Effector memory CD8-positive, alpha-beta T cell (primary cell): ENCODE data around the gene ECHDC3.

Source experiments
- ATAC-seq: fragments of 150-1000 bp; cut with Tn5 transposase; replicated peaks from 2 replicates; pipeline ENCODE4 v1.10.0; 2021; ENCODE audit warnings: mild to moderate bottlenecking, moderate library complexity
- DNase-seq, 3 experiments: peaks; one replicate each; pipeline ENCODE4 v3.0.0; 2021
- H3K27ac Mint-ChIP-seq, 2 donors: one replicate each; pipeline ENCODE4 v1.8.0; 2022; ENCODE audit warnings: mild to moderate bottlenecking in 2 of 2, mixed read lengths in 2 of 2, moderate library complexity in 2 of 2
- H3K27me3 Mint-ChIP-seq, 2 donors: one replicate each; pipeline ENCODE4 v1.8.0; 2022; ENCODE audit warnings: mixed read lengths in 2 of 2
- H3K36me3 Mint-ChIP-seq: one replicate; pipeline ENCODE4 v1.8.0; 2022; ENCODE audit warnings: mild to moderate bottlenecking, moderate library complexity, mixed read lengths; ENCODE audit not compliant: insufficient read depth
- H3K4me1 Mint-ChIP-seq, 2 donors: one replicate each; pipeline ENCODE4 v1.8.0; 2022; ENCODE audit warnings: low read depth in 2 of 2, mixed read lengths in 2 of 2
- H3K4me3 Mint-ChIP-seq, 2 donors: one replicate each; pipeline ENCODE4 v1.8.0; 2022; ENCODE audit warnings: mild to moderate bottlenecking in 2 of 2, mixed read lengths in 2 of 2, moderate library complexity in 2 of 2
- H3K9me3 Mint-ChIP-seq, 2 donors: one replicate each; pipeline ENCODE4 v1.8.0; 2022; ENCODE audit warnings: mixed read lengths in 2 of 2

ECHDC3 gene

GRCh38 chr10:11787846-11788245 is 45.7 kb downstream of the ECHDC3 start:
- DNase-seq (no peak), ATAC-seq (no peak)
- Mint-ChIP-seq H3K27me3 (peaks cover 45 to 57% of the 10 kb centered on the region in 2 donors), H3K36me3 (no peaks in the 10 kb centered on the region), H3K4me1 (peaks cover 0 to 2% of the 10 kb centered on the region in 2 donors), H3K4me3 (no peak overlapping the region), H3K9me3 (no peaks in the 10 kb centered on the region), H3K27ac (no peak overlapping the region)

GRCh38 chr10:11789306-11789705 is 47.1 kb downstream of the ECHDC3 start:
- peaks cover 45 to 57% of the 10 kb centered on the region in 2 donors for H3K27me3 Mint-ChIP-seq
- ATAC-seq (no peak), DNase-seq (no peak)
- no peaks in the 10 kb centered on the region for H3K9me3 Mint-ChIP-seq
- no peak overlapping the region for H3K27ac Mint-ChIP-seq
- H3K4me1 Mint-ChIP-seq = no peaks in the 10 kb centered on the region
- no peak overlapping the region for H3K4me3 Mint-ChIP-seq
- H3K36me3 Mint-ChIP-seq = no peaks in the 10 kb centered on the region

GRCh38 chr10:11789956-11790355 is 47.8 kb downstream of the ECHDC3 start:
- Mint-ChIP-seq H3K9me3 (no peaks in the 10 kb centered on the region), H3K36me3 (no peaks in the 10 kb centered on the region), H3K4me1 (no peaks in the 10 kb centered on the region), H3K27me3 (peaks cover 42 to 54% of the 10 kb centered on the region in 2 donors), H3K4me3 (no peak overlapping the region), H3K27ac (no peak overlapping the region)
- DNase-seq (no peak), ATAC-seq (no peak)

- Mint-ChIP-seq H3K27ac (no peak overlapping the region), H3K36me3 (no peaks in the 10 kb centered on the region), H3K9me3 (no peaks in the 10 kb centered on the region)
These were observed 51.7 kb downstream of the ECHDC3 start for GRCh38 chr10:11793762-11794479.

GRCh38 chr10:11794566-11794965 is 52.4 kb downstream of the ECHDC3 start:
- Mint-ChIP-seq H3K36me3 (no peaks in the 10 kb centered on the region), H3K27ac (no peak overlapping the region), H3K9me3 (no peaks in the 10 kb centered on the region), H3K4me3 (no peak overlapping the region), H3K27me3 (peaks cover 17 to 24% of the 10 kb centered on the region in 2 donors), H3K4me1 (no peaks in the 10 kb centered on the region)
- no peak for ATAC-seq
- DNase-seq = no peak

More at GRCh38 chr10:11793762-11794479, 51.7 kb downstream of the ECHDC3 start:
- no peak for DNase-seq
- H3K4me3 Mint-ChIP-seq = no peak overlapping the region
- ATAC-seq = no peak
- peaks cover 17 to 26% of the 10 kb centered on the region in 2 donors for H3K27me3 Mint-ChIP-seq
- no peaks in the 10 kb centered on the region for H3K4me1 Mint-ChIP-seq

GRCh38 chr10:11795101-11795920 is 53.1 kb downstream of the ECHDC3 start:
- H3K27ac Mint-ChIP-seq = no peak overlapping the region
- ATAC-seq = no peak
- H3K27me3 Mint-ChIP-seq = peaks cover 17% of the 10 kb centered on the region in 2 donors
- no peaks in the 10 kb centered on the region for H3K4me1 Mint-ChIP-seq
- no peak overlapping the region for H3K4me3 Mint-ChIP-seq
- no peak for DNase-seq
- no peaks in the 10 kb centered on the region for H3K36me3 Mint-ChIP-seq
- no peaks in the 10 kb centered on the region for H3K9me3 Mint-ChIP-seq

- Mint-ChIP-seq H3K36me3 (no peaks in the 10 kb centered on the region), H3K4me1 (no peaks in the 10 kb centered on the region), H3K27me3 (peaks cover 10% of the 10 kb centered on the region in 2 donors), H3K27ac (no peak overlapping the region), H3K9me3 (no peaks in the 10 kb centered on the region), H3K4me3 (no peak overlapping the region)
- ATAC-seq (no peak), DNase-seq (no peak)
These were observed 54.3 kb downstream of the ECHDC3 start for GRCh38 chr10:11796474-11796873.

- Mint-ChIP-seq H3K9me3 (no peaks in the 10 kb centered on the region), H3K4me3 (no peak overlapping the region), H3K27me3 (peaks cover 2 to 11% of the 10 kb centered on the region in 2 donors), H3K36me3 (no peaks in the 10 kb centered on the region), H3K27ac (no peak overlapping the region), H3K4me1 (no peaks in the 10 kb centered on the region)
- no peak for ATAC-seq
- no peak for DNase-seq
These were observed 55.1 kb downstream of the ECHDC3 start for GRCh38 chr10:11797281-11797680.

GRCh38 chr10:11797847-11798633 is 55.9 kb downstream of the ECHDC3 start:
- ATAC-seq (no peak), DNase-seq (no peak)
- Mint-ChIP-seq H3K9me3 (no peaks in the 10 kb centered on the region), H3K4me1 (no peaks in the 10 kb centered on the region), H3K36me3 (no peaks in the 10 kb centered on the region), H3K27me3 (peaks cover 0 to 18% of the 10 kb centered on the region in 2 donors), H3K27ac (no peak overlapping the region), H3K4me3 (no peak overlapping the region)

GRCh38 chr10:11798845-11799735 is 56.9 kb downstream of the ECHDC3 start:
- no peaks in the 10 kb centered on the region for H3K4me1 Mint-ChIP-seq
- H3K27ac Mint-ChIP-seq = no peak overlapping the region
- no peaks in the 10 kb centered on the region for H3K9me3 Mint-ChIP-seq
- H3K27me3 Mint-ChIP-seq = peaks cover 0 to 20% of the 10 kb centered on the region in 2 donors
- ATAC-seq (no peak), DNase-seq (no peak)
- no peaks in the 10 kb centered on the region for H3K36me3 Mint-ChIP-seq
- H3K4me3 Mint-ChIP-seq = no peak overlapping the region

- Mint-ChIP-seq H3K36me3 (no peaks in the 10 kb centered on the region), H3K27ac (no peak overlapping the region), H3K9me3 (no peaks in the 10 kb centered on the region), H3K4me3 (no peak overlapping the region), H3K27me3 (peaks cover 0 to 20% of the 10 kb centered on the region in 2 donors), H3K4me1 (no peaks in the 10 kb centered on the region)
- ATAC-seq (no peak), DNase-seq (no peak)
These were observed 57.5 kb downstream of the ECHDC3 start for GRCh38 chr10:11799736-11800080.

- Mint-ChIP-seq H3K27me3 (peaks cover 30 to 66% of the 10 kb centered on the region in 2 donors), H3K4me1 (no peaks in the 10 kb centered on the region)
- no peak for ATAC-seq
These were observed 62.2 kb downstream of the ECHDC3 start for GRCh38 chr10:11804336-11804735.

GRCh38 chr10:11805792-11806191 is 63.6 kb downstream of the ECHDC3 start:
- Mint-ChIP-seq H3K9me3 (no peaks in the 10 kb centered on the region), H3K4me1 (no peaks in the 10 kb centered on the region), H3K27me3 (peaks cover 38 to 75% of the 10 kb centered on the region in 2 donors), H3K4me3 (no peak overlapping the region), H3K27ac (no peak overlapping the region), H3K36me3 (no peaks in the 10 kb centered on the region)
- DNase-seq (no peak), ATAC-seq (no peak)

More at GRCh38 chr10:11804336-11804735, 62.2 kb downstream of the ECHDC3 start:
- Mint-ChIP-seq H3K27ac (no peak overlapping the region), H3K4me3 (no peak overlapping the region), H3K9me3 (no peaks in the 10 kb centered on the region), H3K36me3 (no peaks in the 10 kb centered on the region)
- no peak for DNase-seq
